PFSK-1 (cell line): ENCODE data around the gene LSP1.

ENCODE experiments used
- POLR2AphosphoS5 ChIP-seq: IDR thresholded peaks from 2 replicates; pipeline ENCODE4 v1.6.1; 2012; ENCODE audit warnings: low read depth, mild to moderate bottlenecking, control low read depth, low read length, moderate library complexity
- REST ChIP-seq, 2 experiments: IDR thresholded peaks; 2 replicates each; pipeline versions ENCODE4 v1.6.1 to v1.8.0; 2011 to 2012; ENCODE audit warnings: low read depth in 2 of 2, low read length in 2 of 2, control low read depth in 1 of 2, inconsistent platforms in 1 of 2, mild to moderate bottlenecking in 1 of 2, moderate library complexity in 1 of 2; ENCODE audit not compliant: insufficient read depth in 1 of 2

DNA sequence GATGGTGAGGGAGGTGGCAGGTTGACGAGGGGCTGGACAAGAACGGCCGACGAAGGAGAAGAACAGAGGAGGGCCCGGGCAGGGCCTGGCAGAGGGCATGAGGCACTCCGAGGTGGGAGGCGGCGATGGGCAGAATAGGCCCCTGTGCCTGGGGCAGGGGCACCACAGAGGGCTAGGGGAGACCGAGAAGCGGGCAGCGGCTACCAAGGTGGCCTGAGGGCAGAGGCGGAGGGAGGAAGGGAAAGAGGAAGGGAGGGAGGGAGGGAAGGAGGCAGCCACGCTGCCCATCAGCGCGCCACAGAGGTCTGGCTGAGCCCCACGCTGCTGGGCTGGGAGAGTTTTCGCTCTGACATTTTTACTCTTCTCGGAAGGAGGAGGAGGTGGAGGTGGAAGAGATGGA is 11.3 kb downstream of the LSP1 start:
- no peak for TF ChIP-seq REST (IDR thresholded peaks at IDR 0.05; ENCODE audit: insufficient read depth in 1 of 2, low read depth in 2 of 2, low read length in 2 of 2)
- no peak for TF ChIP-seq POLR2AphosphoS5
